ENCODE data around the gene DNAJA2.

GRCh38 chr16:46926470-46927225, 46.8 kb downstream of the DNAJA2 start:
- TF ChIP-seq MAFK (IDR thresholded peaks at IDR 0.05; ENCODE audit: low read depth, low read length) = no peak
- no peak for TF ChIP-seq CBX8 (IDR thresholded peaks at IDR 0.05; ENCODE audit: borderline replicate concordance, low read depth, low read length)
- no peak for TF ChIP-seq USF2 (IDR thresholded peaks at IDR 0.05; ENCODE audit: low read length)
- no peak for TF ChIP-seq RFX5 (IDR thresholded peaks at IDR 0.05; ENCODE audit: borderline replicate concordance, low read depth, low read length)
- TF ChIP-seq CTCF (IDR thresholded peaks at IDR 0.05; ENCODE audit: control extremely low read depth in 1 of 3, insufficient read depth in 1 of 3, low read depth in 1 of 3, low read length in 3 of 3) = no peak
- no peak for TF ChIP-seq RBBP5 (IDR thresholded peaks at IDR 0.05; ENCODE audit: borderline replicate concordance, low read depth, low read length)
- no peak for TF ChIP-seq TAF1 (IDR thresholded peaks at IDR 0.05; ENCODE audit: low read depth, low read length)
- no peak for TF ChIP-seq ZNF274 (IDR thresholded peaks at IDR 0.05; ENCODE audit: borderline replicate concordance, extremely low read depth, low read length)
- TF ChIP-seq POU5F1 (IDR thresholded peaks at IDR 0.05; ENCODE audit: low read depth, low read length) = no peak
- TF ChIP-seq POLR2AphosphoS5 (IDR thresholded peaks at IDR 0.05; ENCODE audit: low read depth, low read length) = no peak

All from H1 (cell line).